ENCODE results near the gene TMEM50A. TPM values are rescaled to one million over a fixed set of nuclear protein-coding genes. Genes with fewer than 3 reads are reported as not detected.
A peak's percentile ranks its signal among the peaks of the same experiment; 100 is the strongest.
"Not testable (repeated sequence)": the region's sequence is repeated elsewhere in the genome, so short reads cannot be mapped to it uniquely, and the experiment has no call there.

Gene TMEM50A
- total and polyA plus RNA-seq, 2 donors (not counting 3 experiments of a cell fraction or from before 2014, with no cell fraction given), result 125 to 140 TPM

DNA sequence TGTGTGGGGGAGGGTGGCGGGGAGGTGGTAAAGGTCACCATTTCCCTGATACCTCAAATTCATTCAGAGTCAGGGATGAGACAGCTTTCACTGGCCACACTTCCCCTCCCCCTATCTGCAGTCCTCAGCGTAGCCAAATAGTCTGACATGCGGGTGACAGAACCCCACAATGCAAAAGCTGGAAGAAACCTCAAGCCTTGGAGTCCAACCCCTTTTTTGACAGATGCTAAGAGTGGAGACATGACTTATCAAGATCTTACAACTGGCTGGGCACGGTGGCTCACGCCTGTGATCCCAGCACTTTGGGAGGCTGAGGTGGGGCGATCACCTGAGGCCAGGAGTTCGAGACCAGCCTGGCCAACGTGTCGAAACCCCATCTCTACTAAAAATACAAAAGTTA, 16.0 kb upstream of the TMEM50A start:
- H3K27me3 ChIP-seq (ENCODE audit: control insufficient read depth in 2 of 2, insufficient read depth in 2 of 2, low read length in 2 of 2); CTCF ChIA-PET; intact Hi-C loops (cut with micrococcal nuclease); H3K27ac ChIP-seq (ENCODE audit: insufficient read depth, low read depth, low read length); H3K4me3 ChIP-seq (replicated peaks in 1 of 3; ENCODE audit: insufficient read depth in 1 of 3, low read depth in 1 of 3, low read length in 3 of 3); POLR2A ChIA-PET; BruUV-seq (replicated peaks); H3K9ac ChIP-seq (replicated peaks; ENCODE audit: extremely low read depth, insufficient read depth, low read length); FAIRE-seq; H4K20me1 ChIP-seq (replicated peaks; ENCODE audit: control insufficient read depth, extremely low read depth, insufficient read depth, low read length); dilution Hi-C loops (cut with MboI; ENCODE audit: extremely low pct_ligation_motif_present, low sequenced_read_pairs); H3K36me3 ChIP-seq (ENCODE audit: control insufficient read depth in 2 of 2, extremely low read depth in 1 of 2, insufficient read depth in 2 of 2, low read length in 2 of 2); H3K79me2 ChIP-seq (ENCODE audit: control insufficient read depth, insufficient read depth, low read length); DNase-seq (ENCODE audit: low read depth, low spot score); H3K9me1 ChIP-seq (replicated peaks; ENCODE audit: control insufficient read depth, extremely low read depth, insufficient read depth, low read length); H3K4me1 ChIP-seq (ENCODE audit: control insufficient read depth, extremely low read depth, insufficient read depth, low read length); H2AFZ ChIP-seq (ENCODE audit: low read depth, low read length); H3K9me3 ChIP-seq (replicated peaks; ENCODE audit: control insufficient read depth, insufficient read depth, low read length); H3K4me2 ChIP-seq (ENCODE audit: insufficient read depth, low read length): not testable (repeated sequence)

DNA sequence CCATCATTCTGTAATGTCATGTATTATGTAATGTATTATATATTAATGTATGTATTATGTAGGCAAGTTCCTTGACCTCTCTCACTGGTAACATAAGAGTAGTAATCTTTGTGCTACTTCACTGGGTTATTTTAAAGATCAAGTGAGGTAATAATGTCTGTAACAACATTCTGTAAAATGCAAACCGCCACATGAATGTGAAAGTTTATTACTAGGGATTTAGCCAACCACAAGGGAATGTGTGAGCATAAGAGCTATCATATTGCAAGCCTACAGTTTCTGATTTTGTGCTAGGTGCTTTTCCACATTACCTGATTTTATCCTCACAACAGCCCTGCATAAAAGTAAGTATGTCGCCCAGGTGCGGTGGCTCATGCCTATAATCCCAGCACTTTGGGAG, 13.7 kb upstream of the TMEM50A start:
- H3K4me2 ChIP-seq (ENCODE audit: insufficient read depth, low read length); BruUV-seq (replicated peaks); H3K9me3 ChIP-seq (replicated peaks; ENCODE audit: control insufficient read depth, insufficient read depth, low read length); H3K4me3 ChIP-seq (replicated peaks in 1 of 3; ENCODE audit: insufficient read depth in 1 of 3, low read depth in 1 of 3, low read length in 3 of 3); CTCF ChIA-PET; dilution Hi-C loops (cut with MboI; ENCODE audit: extremely low pct_ligation_motif_present, low sequenced_read_pairs); H2AFZ ChIP-seq (ENCODE audit: low read depth, low read length); FAIRE-seq; H3K9me1 ChIP-seq (replicated peaks; ENCODE audit: control insufficient read depth, extremely low read depth, insufficient read depth, low read length); H3K27me3 ChIP-seq (ENCODE audit: control insufficient read depth in 2 of 2, insufficient read depth in 2 of 2, low read length in 2 of 2); H4K20me1 ChIP-seq (replicated peaks; ENCODE audit: control insufficient read depth, extremely low read depth, insufficient read depth, low read length); H3K27ac ChIP-seq (ENCODE audit: insufficient read depth, low read depth, low read length); H3K79me2 ChIP-seq (ENCODE audit: control insufficient read depth, insufficient read depth, low read length); POLR2A ChIA-PET; intact Hi-C loops (cut with micrococcal nuclease); DNase-seq (ENCODE audit: low read depth, low spot score); H3K9ac ChIP-seq (replicated peaks; ENCODE audit: extremely low read depth, insufficient read depth, low read length); H3K4me1 ChIP-seq (ENCODE audit: control insufficient read depth, extremely low read depth, insufficient read depth, low read length); H3K36me3 ChIP-seq (ENCODE audit: control insufficient read depth in 2 of 2, extremely low read depth in 1 of 2, insufficient read depth in 2 of 2, low read length in 2 of 2): not testable (repeated sequence)

DNA sequence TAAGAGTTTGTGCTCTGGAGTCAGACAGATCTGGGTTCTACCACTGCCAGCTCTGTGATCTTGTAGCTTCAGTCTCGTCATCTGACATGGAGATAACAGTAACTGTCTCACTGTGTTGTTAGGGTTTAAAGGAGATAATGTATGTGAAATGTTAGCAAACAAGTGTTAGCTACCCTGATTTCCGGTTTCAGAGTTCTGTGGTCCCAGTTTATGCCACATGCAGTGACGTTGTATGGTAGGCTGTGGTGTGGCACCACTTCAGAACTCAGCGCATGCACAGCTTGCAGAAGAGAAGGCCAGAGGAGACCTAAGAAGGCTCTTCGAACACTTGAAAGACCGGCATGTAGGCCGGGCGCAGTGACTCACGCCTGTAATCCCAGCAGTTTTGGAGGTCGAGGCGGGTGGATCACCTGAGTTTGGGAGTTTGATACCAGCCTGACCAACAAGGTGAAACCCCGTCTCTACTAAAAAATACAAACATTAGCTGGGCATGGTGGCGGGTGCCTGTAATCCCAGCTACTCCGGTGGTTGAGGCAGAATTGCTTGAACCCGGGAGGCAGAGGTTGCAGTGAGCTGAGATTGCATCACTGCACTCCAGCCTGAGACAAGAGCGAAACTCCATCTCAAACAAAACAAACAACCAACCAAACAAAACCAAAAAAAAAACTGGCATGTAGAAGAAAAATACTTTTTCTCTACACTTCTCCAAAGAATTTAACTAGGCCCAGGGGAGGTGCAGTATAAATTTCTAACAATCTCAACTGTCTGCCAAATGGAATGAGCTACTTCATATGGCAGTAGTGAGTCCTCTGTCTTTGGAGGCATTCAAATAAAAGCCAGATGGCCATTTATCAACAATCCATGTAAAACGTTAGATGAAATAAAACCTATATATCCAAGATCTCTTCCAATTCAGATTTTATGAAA, 10.0 kb upstream of the TMEM50A start:
- H4K20me1 ChIP-seq (replicated peaks; ENCODE audit: control insufficient read depth, extremely low read depth, insufficient read depth, low read length); H3K27me3 ChIP-seq (ENCODE audit: control insufficient read depth in 2 of 2, insufficient read depth in 2 of 2, low read length in 2 of 2); DNase-seq (ENCODE audit: low read depth, low spot score); POLR2A ChIA-PET; dilution Hi-C loops (cut with MboI; ENCODE audit: extremely low pct_ligation_motif_present, low sequenced_read_pairs); H3K9me3 ChIP-seq (replicated peaks; ENCODE audit: control insufficient read depth, insufficient read depth, low read length); CTCF ChIA-PET; H3K79me2 ChIP-seq (ENCODE audit: control insufficient read depth, insufficient read depth, low read length); H3K27ac ChIP-seq (ENCODE audit: insufficient read depth, low read depth, low read length); H2AFZ ChIP-seq (ENCODE audit: low read depth, low read length); intact Hi-C loops (cut with micrococcal nuclease); H3K36me3 ChIP-seq (ENCODE audit: control insufficient read depth in 2 of 2, extremely low read depth in 1 of 2, insufficient read depth in 2 of 2, low read length in 2 of 2); H3K9me1 ChIP-seq (replicated peaks; ENCODE audit: control insufficient read depth, extremely low read depth, insufficient read depth, low read length); BruUV-seq (replicated peaks); H3K4me3 ChIP-seq (replicated peaks in 1 of 3; ENCODE audit: insufficient read depth in 1 of 3, low read depth in 1 of 3, low read length in 3 of 3); H3K4me2 ChIP-seq (ENCODE audit: insufficient read depth, low read length); H3K9ac ChIP-seq (replicated peaks; ENCODE audit: extremely low read depth, insufficient read depth, low read length); H3K4me1 ChIP-seq (ENCODE audit: control insufficient read depth, extremely low read depth, insufficient read depth, low read length): not testable (repeated sequence)
- FAIRE-seq, result peak; percentile 38

DNA sequence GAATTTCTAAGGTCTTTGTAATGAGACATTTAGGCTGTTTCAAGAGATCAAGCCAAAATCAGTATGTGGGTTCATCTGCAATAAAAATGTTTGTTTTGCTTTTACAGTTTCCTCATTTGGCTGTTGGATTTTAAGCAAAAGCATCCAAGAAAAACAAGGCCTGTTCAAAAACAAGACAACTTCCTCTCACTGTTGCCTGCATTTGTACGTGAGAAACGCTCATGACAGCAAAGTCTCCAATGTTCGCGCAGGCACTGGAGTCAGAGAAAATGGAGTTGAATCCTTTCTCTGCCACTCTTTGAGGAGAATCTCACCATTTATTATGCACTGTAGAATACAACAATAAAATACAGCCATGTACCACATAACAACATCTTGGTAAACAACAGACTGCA, 9.3 kb upstream of the TMEM50A start:
- H3K79me2 ChIP-seq (ENCODE audit: control insufficient read depth, insufficient read depth, low read length); POLR2A ChIA-PET; BruUV-seq (replicated peaks); CTCF ChIA-PET; H4K20me1 ChIP-seq (replicated peaks; ENCODE audit: control insufficient read depth, extremely low read depth, insufficient read depth, low read length); H3K9ac ChIP-seq (replicated peaks; ENCODE audit: extremely low read depth, insufficient read depth, low read length); H3K36me3 ChIP-seq (ENCODE audit: control insufficient read depth in 2 of 2, extremely low read depth in 1 of 2, insufficient read depth in 2 of 2, low read length in 2 of 2); H2AFZ ChIP-seq (ENCODE audit: low read depth, low read length); H3K9me3 ChIP-seq (replicated peaks; ENCODE audit: control insufficient read depth, insufficient read depth, low read length); intact Hi-C loops (cut with micrococcal nuclease); H3K27ac ChIP-seq (ENCODE audit: insufficient read depth, low read depth, low read length); H3K4me3 ChIP-seq (replicated peaks in 1 of 3; ENCODE audit: insufficient read depth in 1 of 3, low read depth in 1 of 3, low read length in 3 of 3); DNase-seq (ENCODE audit: low read depth, low spot score); H3K4me1 ChIP-seq (ENCODE audit: control insufficient read depth, extremely low read depth, insufficient read depth, low read length); H3K9me1 ChIP-seq (replicated peaks; ENCODE audit: control insufficient read depth, extremely low read depth, insufficient read depth, low read length); dilution Hi-C loops (cut with MboI; ENCODE audit: extremely low pct_ligation_motif_present, low sequenced_read_pairs); H3K27me3 ChIP-seq (ENCODE audit: control insufficient read depth in 2 of 2, insufficient read depth in 2 of 2, low read length in 2 of 2); H3K4me2 ChIP-seq (ENCODE audit: insufficient read depth, low read length): not testable (repeated sequence)
- peak; percentile 93 for FAIRE-seq

Measured in endothelial cell of umbilical vein (primary cell).